ENCODE data around the gene POLA1. TPM values are rescaled to one million over a fixed set of nuclear protein-coding genes. Genes with fewer than 3 reads are reported as not detected.

Gene POLA1
- polyA plus RNA-seq, 10 donors = 13.5 to 24.8 (median 16.1) TPM

GRCh38 chrX:24969812-24970211, 276.1 kb downstream of the POLA1 start:
- no peak for DNase-seq

- DNase-seq = peak in 1 of 3 donors; percentile 3
These were observed 285.4 kb downstream of the POLA1 start for GRCh38 chrX:24979081-24979480.

- no peak for DNase-seq
These were observed 287.3 kb downstream of the POLA1 start for GRCh38 chrX:24981030-24981429.

- no peak for DNase-seq
These were observed 288.7 kb downstream of the POLA1 start for GRCh38 chrX:24982306-24982965.

GRCh38 chrX:24983931-24984330, 290.2 kb downstream of the POLA1 start:
- no peak for DNase-seq

- no peak for DNase-seq
These were observed 291.4 kb downstream of the POLA1 start for GRCh38 chrX:24985120-24985519.

GRCh38 chrX:24987731-24988130, 294.0 kb downstream of the POLA1 start:
- DNase-seq = no peak

GRCh38 chrX:24988314-24988713, 294.6 kb downstream of the POLA1 start:
- no peak for DNase-seq

- no peak for DNase-seq
These were observed 296.8 kb downstream of the POLA1 start for GRCh38 chrX:24990535-24990934.

GRCh38 chrX:24993879-24994278, 300.2 kb downstream of the POLA1 start:
- no peak for DNase-seq

GRCh38 chrX:24996096-24996709, 302.5 kb downstream of the POLA1 start:
- DNase-seq = no peak

- DNase-seq = no peak
These were observed 305.8 kb downstream of the POLA1 start for GRCh38 chrX:24999511-24999910.

- DNase-seq = peak in 1 of 3 donors; percentile 14
These were observed 308.3 kb downstream of the POLA1 start for GRCh38 chrX:25001808-25002660.

GRCh38 chrX:25002661-25003020, 308.9 kb downstream of the POLA1 start:
- DNase-seq = no peak

- peak in 1 of 3 donors; percentile 46 for DNase-seq
These were observed 309.5 kb downstream of the POLA1 start for GRCh38 chrX:25003066-25003849.

GRCh38 chrX:25004040-25004439, 310.3 kb downstream of the POLA1 start:
- peak in 1 of 3 donors; percentile 28 for DNase-seq

GRCh38 chrX:25004485-25005032, 310.8 kb downstream of the POLA1 start:
- peak in 1 of 3 donors; percentile 38 for DNase-seq

GRCh38 chrX:25005034-25005381, 311.3 kb downstream of the POLA1 start:
- no peak for DNase-seq

GRCh38 chrX:25005382-25006185, 311.9 kb downstream of the POLA1 start:
- DNase-seq = peak in 1 of 3 donors; percentile 38

GRCh38 chrX:25006586-25007058, 312.9 kb downstream of the POLA1 start:
- DNase-seq = peak in 1 of 3 donors; percentile 31

Measured in muscle of back (tissue), 11 donors.